A673 (cell line): ENCODE data around the gene STIP1.

Source experiments
- CTCF ChIP-seq: fragments of 300-800, 200-600 bp; sonication (generic); conservative IDR thresholded peaks from 2 replicates; pipeline ENCODE4 v1.5.1; 2017; ENCODE audit warnings: low read depth, mild to moderate bottlenecking, antibody characterized with exemption, low read length, moderate library complexity, mixed read lengths
- EZH2 ChIP-seq: fragments of 200-600 bp; sonication (generic); IDR thresholded peaks from 2 replicates; pipeline ENCODE4 v1.6.1; 2017; ENCODE audit warnings: borderline replicate concordance, low read depth, mild to moderate bottlenecking, mixed read lengths, antibody characterized with exemption, low read length; ENCODE audit not compliant: poor library complexity, severe bottlenecking

- TF ChIP-seq CTCF, result no peak
- no peak for TF ChIP-seq EZH2
Measured at GRCh38 chr11:64249038-64249437, 63.1 kb downstream of the STIP1 start.
